ENCODE results near the gene UBE3C. TPM values are rescaled to one million over a fixed set of nuclear protein-coding genes. Genes with fewer than 3 reads are reported as not detected.

The UBE3C gene
- total and polyA plus RNA-seq, 2 donors (not counting 3 experiments of a cell fraction or from before 2014, with no cell fraction given): 45.1 to 77.3 TPM

- peaks cover 5 to 8% of the 10 kb centered on the region in 2 experiments for H3K36me3 ChIP-seq (ENCODE audit: control insufficient read depth in 2 of 2, extremely low read depth in 1 of 2, insufficient read depth in 2 of 2, low read length in 2 of 2)
- TF ChIP-seq EZH2 (IDR thresholded peaks at IDR 0.05; ENCODE audit: borderline replicate concordance, low read depth, low read length, severe bottlenecking) (no peak), CTCF (IDR thresholded peaks at IDR 0.05; ENCODE audit: extremely low read depth in 1 of 2, insufficient read depth in 1 of 2, low read depth in 1 of 2, low read length in 2 of 2) (no peak), JUN (IDR thresholded peaks at IDR 0.05; ENCODE audit: borderline replicate concordance, insufficient read depth, insufficient read length, low read depth) (no peak), FOS (IDR thresholded peaks at IDR 0.05; ENCODE audit: borderline replicate concordance, insufficient read depth, low read length) (no peak), GATA2 (IDR thresholded peaks at IDR 0.05; ENCODE audit: insufficient read depth, insufficient read length, low read depth, low read length) (no peak), MAX (IDR thresholded peaks at IDR 0.05; ENCODE audit: insufficient read depth, insufficient read length) (no peak), POLR2A (IDR thresholded peaks at IDR 0.05; ENCODE audit: low read depth, low read length) (no peak), MYC (IDR thresholded peaks at IDR 0.05; ENCODE audit: low read depth, low read length) (no peak), POLR2AphosphoS5 (IDR thresholded peaks at IDR 0.05; ENCODE audit: insufficient read depth, low read depth, low read length) (no peak)
- H3K27me3 ChIP-seq (ENCODE audit: control insufficient read depth in 2 of 2, insufficient read depth in 2 of 2, low read length in 2 of 2): no peaks in the 10 kb centered on the region
- H3K9me3 ChIP-seq (replicated peaks; ENCODE audit: control insufficient read depth, insufficient read depth, low read length): no peaks in the 10 kb centered on the region
- H3K27ac ChIP-seq (ENCODE audit: insufficient read depth, low read depth, low read length): no peak overlapping the region
- H4K20me1 ChIP-seq (replicated peaks; ENCODE audit: control insufficient read depth, extremely low read depth, insufficient read depth, low read length): no peaks in the 10 kb centered on the region
- no peaks in the 10 kb centered on the region for H3K9me1 ChIP-seq (replicated peaks; ENCODE audit: control insufficient read depth, extremely low read depth, insufficient read depth, low read length)
- no peak overlapping the region for H2AFZ ChIP-seq (ENCODE audit: low read depth, low read length)
- DNase-seq (ENCODE audit: low read depth, low spot score) (no peak), FAIRE-seq (no peak)
- no peaks in the 10 kb centered on the region for H3K4me1 ChIP-seq (ENCODE audit: control insufficient read depth, extremely low read depth, insufficient read depth, low read length)
- no peak overlapping the region for H3K4me2 ChIP-seq (ENCODE audit: insufficient read depth, low read length)
- peaks cover 5% of the 10 kb centered on the region for H3K79me2 ChIP-seq (ENCODE audit: control insufficient read depth, insufficient read depth, low read length)
- CTCF ChIA-PET: interaction anchor here (1.2 kb wide), 1 partner anchor 14 kb away, joined by 4 read pairs; no protein-coding TSS in a partner anchor
- H3K4me3 ChIP-seq (replicated peaks in 1 of 3; ENCODE audit: insufficient read depth in 1 of 3, low read depth in 1 of 3, low read length in 3 of 3): no peak overlapping the region
- intact Hi-C loops (cut with micrococcal nuclease): no loop called here
- dilution Hi-C loops (cut with MboI; ENCODE audit: extremely low pct_ligation_motif_present, low sequenced_read_pairs): no loop called here
- no TSS peak for BruUV-seq (replicated peaks)
- POLR2A ChIA-PET: no interaction called here
- no peak overlapping the region for H3K9ac ChIP-seq (replicated peaks; ENCODE audit: extremely low read depth, insufficient read depth, low read length)
These were observed 72.0 kb downstream of the UBE3C start for GRCh38 chr7:157210682-157211081.

Measured in endothelial cell of umbilical vein (primary cell).